OCI-LY1 (cell line): ENCODE data around the gene PFDN6.
A peak's percentile ranks its signal among the peaks of the same experiment; 100 is the strongest.

ENCODE experiments used
- H2AFZ ChIP-seq: fragments of 200-600 bp; sonication (generic), shearing (Covaris generic); 2 replicates; pipeline ENCODE4 v1.6.0; 2014; ENCODE audit warnings: antibody characterized with exemption, mild to moderate bottlenecking, low read length
- H3F3A ChIP-seq: fragments of 200-600 bp; sonication (generic), shearing (Covaris generic); 2 replicates; pipeline ENCODE4 v1.6.0; 2014; ENCODE audit warnings: mild to moderate bottlenecking, antibody characterized with exemption, low read length, moderate library complexity; ENCODE audit not compliant: insufficient read depth
- H3K27ac ChIP-seq: fragments of 200-600 bp; sonication (generic); 2 replicates; pipeline ENCODE4 v1.5.1; 2014; ENCODE audit warnings: low read length, mixed run types, mild to moderate bottlenecking, low read depth; ENCODE audit not compliant: poor library complexity, severe bottlenecking
- H3K27me3 ChIP-seq: fragments of 200-600 bp; sonication (generic); 2 replicates; pipeline ENCODE4 v1.6.0; 2014; ENCODE audit warnings: antibody characterized with exemption, mild to moderate bottlenecking, low read length, moderate library complexity; ENCODE audit not compliant: insufficient read depth
- H3K36me3 ChIP-seq: fragments of 200-600 bp; sonication (generic); 2 replicates; pipeline ENCODE4 v1.6.1; 2014; ENCODE audit warnings: mild to moderate bottlenecking, antibody characterized with exemption, low read length, moderate library complexity, mixed read lengths; ENCODE audit not compliant: insufficient read depth
- H3K4me1 ChIP-seq: fragments of 200-600 bp; sonication (generic); 2 replicates; pipeline ENCODE4 v1.5.1; 2014; ENCODE audit warnings: mild to moderate bottlenecking, low read length, moderate library complexity; ENCODE audit not compliant: insufficient read depth, severe bottlenecking
- H3K4me2 ChIP-seq: fragments of 200-600 bp; sonication (generic), shearing (Covaris generic); 2 replicates; pipeline ENCODE4 v1.6.1; 2014; ENCODE audit warnings: low read length
- H3K4me3 ChIP-seq: fragments of 200-600 bp; sonication (generic); 2 replicates; pipeline ENCODE4 v1.5.1; 2014; ENCODE audit warnings: low read length, low read depth, mild to moderate bottlenecking, mixed read lengths; ENCODE audit not compliant: poor library complexity, severe bottlenecking
- H3K79me2 ChIP-seq: fragments of 200-600 bp; shearing (Covaris generic); 2 replicates; pipeline ENCODE4 v1.6.1; 2016; ENCODE audit warnings: mixed run types, low read length, mixed read lengths; ENCODE audit not compliant: insufficient read depth
- H3K9ac ChIP-seq: fragments of 200-600 bp; sonication (generic), shearing (Covaris generic); 2 replicates; pipeline ENCODE4 v1.6.1; 2014; ENCODE audit warnings: mild to moderate bottlenecking, low read length, mixed read lengths
- H3K9me2 ChIP-seq: fragments of 200-600 bp; sonication (generic), shearing (Covaris generic); 2 replicates; pipeline ENCODE4 v1.6.1; 2014; ENCODE audit warnings: low read depth, mild to moderate bottlenecking, low read length, mixed read lengths
- H3K9me3 ChIP-seq: fragments of 200-600 bp; shearing (Covaris generic); 2 replicates; pipeline ENCODE4 v1.6.1; 2014; ENCODE audit warnings: low read length, mixed read lengths
- H4K20me1 ChIP-seq: fragments of 200-600 bp; sonication (generic), shearing (Covaris generic); 2 replicates; pipeline ENCODE4 v1.6.0; 2016; ENCODE audit warnings: mild to moderate bottlenecking, low read length; ENCODE audit not compliant: insufficient read depth
- CTCF ChIP-seq: fragments of 200-600 bp; sonication (generic), shearing (Covaris generic); IDR thresholded peaks from 2 replicates; pipeline ENCODE4 v1.5.1; 2017; ENCODE audit warnings: mild to moderate bottlenecking, antibody characterized with exemption, low read length, moderate library complexity, mixed read lengths
- EZH2 ChIP-seq: fragments of 200-600 bp; sonication (generic), shearing (Covaris generic); IDR thresholded peaks from 2 replicates; pipeline ENCODE4 v1.8.0; 2017; ENCODE audit warnings: borderline replicate concordance, mixed run types, mild to moderate bottlenecking, antibody characterized with exemption, low read length, moderate library complexity, mixed read lengths

PFDN6 gene

GRCh38 chr6:33298773-33299236 lies 9.4 kb downstream of the PFDN6 start, which contains the start of gene RGL2:
Gene RGL2 (minus strand): TSS chr6:33298942. CDS start chr6:33298610, 332 bp downstream.
- Histone ChIP-seq H2AFZ (no peak within 1 kb of the TSS), H3K4me3 (peak within 1 kb of the TSS; percentile 72), H3K36me3 (peaks cover 27% of the 10 kb centered on the region)

GRCh38 chr6:33299237-33299944 lies 10.0 kb downstream of the PFDN6 start:
- no peaks in the 10 kb centered on the region for H3K27me3 ChIP-seq
- H3K27ac ChIP-seq: peak overlapping the region; percentile 93
- TF ChIP-seq CTCF (peak; percentile 89), EZH2 (no peak)
- H3F3A ChIP-seq: 0 out of 2 replicates have a peak, but pooled peaks cover 5% of the 10 kb centered on the region
- H3K9ac ChIP-seq: peak overlapping the region; percentile 74
- no peak overlapping the region for H2AFZ ChIP-seq
- peaks cover 13% of the 10 kb centered on the region for H3K4me1 ChIP-seq
- H3K79me2 ChIP-seq: no peaks in the 10 kb centered on the region
- H3K9me2 ChIP-seq: no peaks in the 10 kb centered on the region
- peaks cover 32% of the 10 kb centered on the region for H3K36me3 ChIP-seq
- H3K4me2 ChIP-seq: peak overlapping the region; percentile 70
- peak overlapping the region; percentile 72 for H3K4me3 ChIP-seq
- H4K20me1 ChIP-seq: no peaks in the 10 kb centered on the region
- no peaks in the 10 kb centered on the region for H3K9me3 ChIP-seq

More at GRCh38 chr6:33298773-33299236, 9.4 kb downstream of the PFDN6 start, which contains the start of gene RGL2:
- H3K4me2 ChIP-seq: peak within 1 kb of the TSS; percentile 70
- peak within 1 kb of the TSS; percentile 74 for H3K9ac ChIP-seq
- no peaks in the 10 kb centered on the region for H3K27me3 ChIP-seq
- H3K27ac ChIP-seq: peak within 1 kb of the TSS; percentile 93
- no peaks in the 10 kb centered on the region for H3K79me2 ChIP-seq
- H4K20me1 ChIP-seq: no peaks in the 10 kb centered on the region
- 0 out of 2 replicates have a peak, but pooled peaks cover 5% of the 10 kb centered on the region for H3F3A ChIP-seq
- no peaks in the 10 kb centered on the region for H3K9me2 ChIP-seq
- peaks cover 13% of the 10 kb centered on the region for H3K4me1 ChIP-seq
- H3K9me3 ChIP-seq: no peaks in the 10 kb centered on the region
- TF ChIP-seq CTCF (no peak), EZH2 (no peak)

- Histone ChIP-seq H3K27me3 (no peaks in the 10 kb centered on the region), H3F3A (0 out of 2 replicates have a peak, but pooled peaks cover 5% of the 10 kb centered on the region), H3K4me1 (peaks cover 20% of the 10 kb centered on the region), H4K20me1 (no peaks in the 10 kb centered on the region), H3K36me3 (peaks cover 48% of the 10 kb centered on the region), H3K27ac (no peak overlapping the region), H3K9me2 (no peaks in the 10 kb centered on the region), H3K9me3 (no peaks in the 10 kb centered on the region), H3K79me2 (no peaks in the 10 kb centered on the region), H3K9ac (no peak overlapping the region), H3K4me2 (no peak overlapping the region), H2AFZ (no peak overlapping the region), H3K4me3 (no peak overlapping the region)
- TF ChIP-seq CTCF (no peak), EZH2 (no peak)
These were observed 12.5 kb downstream of the PFDN6 start for GRCh38 chr6:33301877-33302276.
